Natural killer cell (primary cell): ENCODE measurements around the gene CHCHD3. TPM values are rescaled to one million over a fixed set of nuclear protein-coding genes. Genes with fewer than 3 reads are reported as not detected.

Experiments
- ATAC-seq, 3 donors: fragments of 150-1000 bp in 2 of 3; fragments of 200-7000 bp in 1 of 3; cut with Tn5 transposase; 1 replicate in 1 of 3; 2 replicates in 2 of 3; pipeline ENCODE4 v1.10.0; 2021; ENCODE audit warnings: mild to moderate bottlenecking in 2 of 3, moderate library complexity in 2 of 3
- DNase-seq, 2 donors: peaks; one replicate each; pipeline versions ENCODE4 v3.0.0 to v3.0.0-alpha.2; 2013 to 2021; ENCODE audit warnings: mixed read lengths in 1 of 2
- H3K27ac ChIP-seq: one replicate; pipeline ENCODE4 v1.5.1; 2013; ENCODE audit warnings: mild to moderate bottlenecking, low read length
- H3K27me3 ChIP-seq: one replicate; pipeline ENCODE4 v1.6.1; 2013; ENCODE audit warnings: low read length; ENCODE audit not compliant: control insufficient read depth, insufficient read depth
- H3K36me3 ChIP-seq: one replicate; pipeline ENCODE4 v1.6.1; 2013; ENCODE audit warnings: low read length; ENCODE audit not compliant: control insufficient read depth, insufficient read depth
- H3K4me1 ChIP-seq: one replicate; pipeline ENCODE4 v1.6.1; 2013; ENCODE audit warnings: low read length; ENCODE audit not compliant: control insufficient read depth, insufficient read depth
- H3K4me3 ChIP-seq: one replicate; pipeline ENCODE4 v1.5.1; 2013; ENCODE audit warnings: low read length
- H3K9me3 ChIP-seq: one replicate; pipeline ENCODE4 v1.6.1; 2013; ENCODE audit warnings: low read length; ENCODE audit not compliant: control insufficient read depth, insufficient read depth
- H3K27ac Mint-ChIP-seq, 2 donors: one replicate each; pipeline ENCODE4 v1.8.0; 2022; ENCODE audit warnings: mild to moderate bottlenecking in 2 of 2, mixed read lengths in 2 of 2, moderate library complexity in 1 of 2
- H3K27me3 Mint-ChIP-seq, 2 donors: one replicate each; pipeline ENCODE4 v1.8.0; 2022; ENCODE audit warnings: low read depth in 2 of 2, mixed read lengths in 2 of 2
- H3K36me3 Mint-ChIP-seq: one replicate; pipeline ENCODE4 v1.8.0; 2022; ENCODE audit warnings: mixed read lengths
- H3K4me1 Mint-ChIP-seq, 2 donors: one replicate each; pipeline ENCODE4 v1.8.0; 2022; ENCODE audit warnings: mixed read lengths in 2 of 2
- H3K4me3 Mint-ChIP-seq: one replicate; pipeline ENCODE4 v1.8.0; 2022; ENCODE audit warnings: mild to moderate bottlenecking, moderate library complexity, mixed read lengths
- H3K9me3 Mint-ChIP-seq, 2 donors: one replicate each; pipeline ENCODE4 v1.8.0; 2022; ENCODE audit warnings: mixed read lengths in 2 of 2
- CTCF ChIP-seq: fragments of 200-600 bp; IDR thresholded peaks from one replicate; pipeline ENCODE4 v1.8.0; 2022; ENCODE audit warnings: antibody characterized with exemption
- WGBS: methylation state at CpG from one replicate; pipeline ENCODE4 v1.1.7; 2013; ENCODE audit warnings: missing lambda C conversion rate; ENCODE audit not compliant: insufficient coverage; 5-methylcytosine and 5-hydroxymethylcytosine counted together
- intact Hi-C: fragments of 100-400 bp; cut with micrococcal nuclease; formaldehyde crosslinking; loops from one replicate; pipeline ENCODE4 v1.14.2; 2022
- total RNA-seq, 4 donors: library from RNA; stranded (reverse); fragments of 120-200 nt in 1 of 4; gene quantifications; one replicate each; pipeline versions ENCODE4 v1.2.3 to v1.2.4, GENCODE V29; 2013 to 2022

The CHCHD3 gene
- total RNA-seq, 3 donors from 2014 or later (not counting 1 experiment from before 2014, with no cell fraction given): 35.2 to 41.0 (median 35.9) TPM

GRCh38 chr7:133007961-133008360, 73.9 kb downstream of the CHCHD3 start:
- Histone ChIP-seq H3K4me1 (no peaks in the 10 kb centered on the region), H3K9me3 (peaks cover 2% of the 10 kb centered on the region), H3K4me3 (no peak overlapping the region), H3K27me3 (no peaks in the 10 kb centered on the region), H3K27ac (no peak overlapping the region), H3K36me3 (no peaks in the 10 kb centered on the region)
- Mint-ChIP-seq H3K36me3 (no peaks in the 10 kb centered on the region), H3K27ac (no peak overlapping the region), H3K4me1 (peaks cover 26 to 30% of the 10 kb centered on the region in 2 donors), H3K27me3 (no peaks in the 10 kb centered on the region), H3K4me3 (no peak overlapping the region), H3K9me3 (peaks cover 0 to 3% of the 10 kb centered on the region in 2 donors)
- DNase-seq (no peak), ATAC-seq (no peak)
- 80% methylated on average over 1 of the region's 3 CpGs for WGBS
- TF ChIP-seq CTCF: no peak
- intact Hi-C loops: no loop called here

- no peak overlapping the region for H3K27ac ChIP-seq
- ATAC-seq (no peak), DNase-seq (no peak)
- H3K9me3 ChIP-seq: peaks cover 2% of the 10 kb centered on the region
- peaks cover 0 to 3% of the 10 kb centered on the region in 2 donors for H3K9me3 Mint-ChIP-seq
- no peaks in the 10 kb centered on the region for H3K4me1 ChIP-seq
- no peak overlapping the region for H3K4me3 Mint-ChIP-seq
- H3K27me3 ChIP-seq: no peaks in the 10 kb centered on the region
- H3K27me3 Mint-ChIP-seq: no peaks in the 10 kb centered on the region
- H3K4me1 Mint-ChIP-seq: peaks cover 25 to 39% of the 10 kb centered on the region in 2 donors
- 86% methylated on average over 2 of the region's 4 CpGs for WGBS
- no peak overlapping the region for H3K27ac Mint-ChIP-seq
- no peaks in the 10 kb centered on the region for H3K36me3 Mint-ChIP-seq
- H3K4me3 ChIP-seq: no peak overlapping the region
- TF ChIP-seq CTCF: no peak
- intact Hi-C loops: no loop called here
- H3K36me3 ChIP-seq: no peaks in the 10 kb centered on the region
These were observed 78.6 kb downstream of the CHCHD3 start for GRCh38 chr7:133003052-133003910.

- H3K4me1 ChIP-seq: no peaks in the 10 kb centered on the region
- ATAC-seq (no peak), DNase-seq (no peak)
- 95% methylated on average over 5 of the region's 5 CpGs for WGBS
- Mint-ChIP-seq H3K4me3 (no peak overlapping the region), H3K36me3 (no peaks in the 10 kb centered on the region), H3K27me3 (no peaks in the 10 kb centered on the region), H3K9me3 (peaks cover 0 to 3% of the 10 kb centered on the region in 2 donors), H3K4me1 (peaks cover 25 to 32% of the 10 kb centered on the region in 2 donors), H3K27ac (no peak overlapping the region)
- no peak overlapping the region for H3K27ac ChIP-seq
- no peak overlapping the region for H3K4me3 ChIP-seq
- intact Hi-C loops: no loop called here
- H3K9me3 ChIP-seq: peaks cover 2% of the 10 kb centered on the region
- H3K36me3 ChIP-seq: no peaks in the 10 kb centered on the region
- H3K27me3 ChIP-seq: no peaks in the 10 kb centered on the region
- TF ChIP-seq CTCF: no peak
These were observed 80.2 kb downstream of the CHCHD3 start for GRCh38 chr7:133001727-133002126.
